Daoy (cell line): ENCODE measurements around the gene C10orf53. TPM values are rescaled to one million over a fixed set of nuclear protein-coding genes. Genes with fewer than 3 reads are reported as not detected.
"Not testable (repeated sequence)": the region's sequence is repeated elsewhere in the genome, so short reads cannot be mapped to it uniquely, and the experiment has no call there.

Experiments
- DNase-seq: peaks from one replicate; pipeline ENCODE4 v3.0.0-alpha.2; 2015; ENCODE audit warnings: low read depth
- total RNA-seq: library from RNA; depleted of rRNA; stranded (reverse); fragments of >200 nt; shearing (Covaris generic); gene quantifications from 2 replicates; pipeline ENCODE4 v1.2.3, GENCODE V29; 2014

The C10orf53 gene
- total RNA-seq, 1 experiment from 2014 or later: not detected

DNA sequence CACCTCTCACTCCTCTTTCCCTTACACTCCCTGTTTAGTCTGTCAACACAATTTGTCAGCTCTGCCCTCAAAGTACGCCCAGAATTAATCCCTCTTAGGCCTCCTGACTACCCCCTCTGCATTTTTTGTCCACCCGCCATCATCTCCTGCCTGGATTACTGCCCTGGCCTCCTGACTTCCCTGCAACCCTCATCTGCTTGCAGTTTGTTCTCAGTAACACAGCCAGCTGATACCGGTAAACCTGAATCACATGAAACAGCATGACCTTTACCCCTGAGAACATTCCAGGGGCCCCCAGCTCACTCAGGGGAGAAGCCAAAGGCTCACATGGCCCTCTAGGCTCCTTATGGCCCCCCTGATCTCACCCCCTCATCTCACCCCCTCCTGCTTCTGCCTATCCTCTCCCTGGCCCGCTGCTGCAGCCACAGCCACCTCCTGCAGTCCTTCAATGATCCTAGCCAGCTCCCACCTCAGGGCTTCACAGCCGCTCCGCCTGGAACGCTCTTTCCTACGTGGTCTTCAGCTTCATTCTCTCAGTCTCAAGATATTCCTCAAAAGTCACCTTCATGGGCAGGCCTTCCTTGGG, 8.9 kb downstream of the C10orf53 start:
- DNase-seq: no peak

DNA sequence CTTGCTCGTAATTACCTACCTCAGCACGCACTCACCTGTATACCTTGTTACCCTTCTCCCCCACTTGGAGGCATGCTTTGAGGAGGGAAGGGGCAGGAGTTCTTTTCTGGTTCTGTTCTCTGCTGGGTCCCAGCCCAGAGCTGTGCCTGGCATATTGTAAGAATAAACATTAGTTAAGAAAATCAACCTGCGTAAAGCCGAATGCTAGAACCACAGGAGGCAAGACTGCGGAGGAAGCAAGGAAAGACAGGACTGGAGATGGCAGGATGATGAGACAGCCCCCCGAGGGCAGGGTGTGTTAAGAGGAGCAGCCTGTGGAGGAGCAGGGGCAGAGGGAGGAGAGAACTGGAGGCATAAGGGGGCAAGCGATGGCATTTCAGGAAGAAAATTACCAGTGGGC, 9.5 kb downstream of the C10orf53 start:
- no peak for DNase-seq

DNA sequence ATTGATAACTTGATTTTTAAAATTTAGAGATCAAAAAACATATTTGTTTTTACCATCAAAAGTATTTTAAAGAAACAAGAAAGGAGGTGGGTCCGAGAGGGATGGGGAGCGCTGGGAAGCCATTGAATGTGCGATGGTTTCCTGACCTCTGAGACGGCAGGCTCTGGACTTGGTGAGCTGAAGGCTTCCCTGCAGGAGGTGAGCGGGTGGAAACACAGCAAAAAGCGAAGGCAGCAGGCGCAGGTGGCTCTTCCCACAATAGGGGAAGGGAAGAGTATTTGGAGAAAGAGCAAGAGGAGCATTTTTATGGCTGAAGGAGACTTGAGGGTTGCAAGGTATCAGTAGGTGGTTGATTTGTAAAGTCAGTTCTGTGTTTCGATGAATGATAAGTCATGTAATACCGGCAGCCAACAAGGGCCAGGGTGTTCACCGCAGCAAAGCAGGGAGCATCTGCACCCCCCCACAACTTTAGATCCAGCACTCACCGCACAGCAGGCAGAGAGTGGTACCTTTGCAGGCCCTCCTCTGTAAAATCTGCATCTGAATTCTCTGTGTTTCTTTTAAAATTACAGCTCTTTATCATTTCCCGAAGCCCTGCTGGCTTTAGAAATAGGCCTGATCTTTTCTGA, 10.5 kb downstream of the C10orf53 start:
- no peak for DNase-seq

DNA sequence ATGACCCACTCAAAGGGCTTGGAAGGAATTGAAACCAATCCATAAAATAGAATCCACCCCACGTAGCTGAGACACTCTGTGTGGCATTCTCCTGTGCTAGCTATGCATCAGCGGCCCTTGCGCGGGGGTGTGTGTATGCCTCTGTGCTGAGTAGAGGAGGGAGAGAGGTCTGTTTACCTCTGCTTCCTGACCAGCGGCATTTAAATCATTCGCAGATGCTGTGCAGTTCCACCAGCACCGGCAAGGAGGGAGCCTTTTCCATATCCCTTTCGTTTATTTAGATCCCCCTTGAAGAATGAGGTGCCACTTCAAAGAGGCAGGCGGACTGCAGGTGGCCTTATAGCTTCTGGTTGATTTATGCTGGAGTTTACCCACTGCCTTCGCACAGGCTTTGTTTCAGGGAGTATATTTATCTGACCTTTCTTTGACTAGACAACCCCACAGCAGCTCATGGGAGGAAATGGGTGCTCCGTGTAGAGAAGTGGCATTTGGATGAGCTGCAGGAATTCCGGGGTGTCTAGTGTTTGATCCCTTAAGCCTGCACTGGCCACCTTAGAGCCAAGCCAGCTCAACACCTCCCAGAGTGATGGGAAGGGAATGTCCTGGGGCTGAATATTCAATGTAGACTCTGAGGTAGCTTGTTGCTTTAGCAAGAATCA, 11.4 kb downstream of the C10orf53 start:
- no peak for DNase-seq

DNA sequence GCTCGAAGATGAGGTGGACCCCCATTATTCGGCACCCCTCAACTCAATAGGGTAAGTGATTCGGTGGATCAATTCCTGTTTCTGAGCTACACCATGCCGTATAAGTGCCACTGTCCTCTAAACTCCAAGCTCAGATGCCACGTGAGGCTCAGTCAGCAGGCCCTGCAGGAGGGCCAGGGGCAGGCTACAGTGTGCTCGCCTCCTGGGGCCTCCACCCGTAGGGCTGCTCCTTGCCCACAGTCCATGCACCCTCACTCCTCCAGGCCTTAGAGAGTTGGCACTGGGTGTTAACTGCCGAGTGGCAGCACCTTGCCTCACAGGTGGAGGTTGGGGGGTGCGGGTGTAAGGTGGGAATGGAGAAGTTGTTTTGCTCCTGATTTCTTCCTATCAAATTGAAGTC, 12.1 kb downstream of the C10orf53 start:
- no peak for DNase-seq

DNA sequence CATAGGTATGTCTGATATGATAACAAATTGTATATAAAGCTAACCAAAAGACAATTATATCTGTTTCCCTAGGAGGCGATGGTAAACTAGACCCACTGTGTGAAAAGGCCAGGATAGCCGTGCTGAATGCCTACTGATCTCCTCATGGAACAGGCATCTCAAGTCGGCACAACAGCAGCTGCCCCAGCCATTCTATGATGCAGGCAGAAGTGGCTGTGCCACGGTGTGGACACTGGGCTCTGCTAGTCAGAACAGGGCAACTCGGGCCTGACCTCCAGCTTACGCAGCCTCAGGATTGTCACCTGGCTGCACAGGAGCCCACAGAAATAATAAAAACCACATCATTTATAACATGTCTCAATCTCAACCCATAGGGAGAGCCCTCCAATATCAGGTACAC, 15.0 kb downstream of the C10orf53 start:
- DNase-seq: no peak

DNA sequence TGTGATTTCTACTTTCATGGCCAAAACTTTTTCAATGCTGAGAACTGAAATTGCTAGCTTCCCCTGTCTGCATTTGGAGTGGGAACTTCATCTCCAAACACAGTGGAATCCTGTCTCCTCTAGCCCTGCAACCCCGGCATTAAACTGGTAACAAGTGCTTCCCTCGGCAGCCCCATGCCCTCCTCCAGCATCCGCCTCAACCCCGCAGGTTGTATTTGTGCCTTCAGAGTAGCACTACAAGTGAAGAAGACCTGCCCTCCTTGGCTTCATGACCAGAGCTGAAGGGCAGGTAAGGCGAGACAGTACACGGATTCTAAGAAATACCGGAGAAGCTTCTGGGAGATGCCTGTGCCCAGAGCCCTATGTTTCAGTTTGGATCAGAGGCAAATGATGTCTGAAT, 16.9 kb downstream of the C10orf53 start:
- DNase-seq: no peak

DNA sequence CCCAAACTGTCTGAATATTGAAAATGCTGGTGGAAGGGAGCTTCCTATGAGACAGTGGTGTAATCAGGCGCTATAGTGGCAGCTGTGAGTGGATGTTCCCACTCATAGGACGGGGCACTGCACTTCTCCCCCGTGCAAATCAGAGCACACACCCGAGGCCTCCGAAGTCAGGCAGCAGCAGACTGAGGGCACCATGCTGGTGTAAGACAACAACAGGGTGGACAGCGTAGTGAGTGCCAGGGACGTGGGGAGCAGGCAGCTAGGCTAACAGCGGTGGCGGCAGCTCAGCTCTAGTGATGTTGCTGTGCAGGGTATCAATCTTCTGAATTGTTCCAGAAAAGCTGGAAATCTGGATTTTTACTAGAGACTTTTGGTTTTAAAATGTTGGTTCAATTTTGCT, 19.2 kb downstream of the C10orf53 start:
- no peak for DNase-seq

DNA sequence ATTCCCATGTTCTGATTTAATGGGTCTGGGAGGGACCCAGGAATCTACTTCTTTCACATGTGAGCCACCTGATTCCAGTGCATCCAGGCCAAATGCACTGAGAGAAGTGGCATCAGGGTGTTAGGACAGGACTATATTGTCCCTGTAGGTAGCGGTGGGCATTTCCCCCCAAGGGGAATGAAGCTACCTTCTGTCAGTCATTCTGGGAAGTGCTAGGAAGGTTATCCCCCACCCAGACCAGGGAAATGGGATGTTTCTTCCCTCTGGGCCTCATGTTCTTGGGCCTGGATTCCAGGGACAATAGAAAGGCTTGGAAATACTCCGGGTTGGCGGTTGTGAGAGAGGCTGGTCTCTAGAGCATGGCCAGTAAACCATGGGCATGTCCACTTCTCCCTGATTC, 20.8 kb downstream of the C10orf53 start:
- DNase-seq: no peak

DNA sequence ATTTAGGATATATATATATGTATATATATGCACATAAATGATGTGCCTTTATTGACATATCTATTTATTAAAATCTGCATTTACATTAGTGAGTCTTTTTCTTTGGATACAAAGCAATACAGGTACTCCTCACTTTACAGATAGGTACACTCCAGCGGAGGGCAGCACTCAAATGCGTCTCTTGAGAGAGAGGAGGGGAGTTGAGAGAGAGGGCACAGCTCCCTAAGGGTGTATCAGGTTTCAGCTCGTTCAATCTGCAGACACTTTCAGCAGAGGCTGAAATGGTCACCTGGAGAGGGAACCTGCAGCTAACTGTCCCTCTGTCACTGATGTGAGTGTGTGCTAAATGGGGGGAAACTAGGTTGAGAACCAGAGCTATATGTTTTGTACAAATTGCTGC, 21.5 kb downstream of the C10orf53 start:
- no peak for DNase-seq

DNA sequence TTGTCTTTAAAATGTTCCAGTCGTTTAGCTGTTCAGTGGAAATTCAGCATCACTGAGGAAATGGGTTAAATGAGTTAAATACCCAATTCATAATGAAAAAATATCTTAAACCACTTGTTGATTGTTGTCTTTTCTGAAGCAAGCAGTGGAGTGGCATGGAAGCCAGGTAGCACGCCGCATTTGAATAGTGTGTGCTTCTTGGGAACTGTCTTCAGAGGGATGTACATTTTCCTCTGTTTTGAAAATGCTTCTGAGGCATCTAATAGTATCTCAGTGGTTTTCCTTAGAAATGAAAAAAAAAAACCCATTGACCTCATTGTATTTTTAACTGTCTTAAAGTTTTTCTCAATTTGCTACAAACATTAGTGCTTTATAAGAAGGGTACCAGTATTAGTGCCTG, 28.1 kb downstream of the C10orf53 start:
- DNase-seq: no peak

DNA sequence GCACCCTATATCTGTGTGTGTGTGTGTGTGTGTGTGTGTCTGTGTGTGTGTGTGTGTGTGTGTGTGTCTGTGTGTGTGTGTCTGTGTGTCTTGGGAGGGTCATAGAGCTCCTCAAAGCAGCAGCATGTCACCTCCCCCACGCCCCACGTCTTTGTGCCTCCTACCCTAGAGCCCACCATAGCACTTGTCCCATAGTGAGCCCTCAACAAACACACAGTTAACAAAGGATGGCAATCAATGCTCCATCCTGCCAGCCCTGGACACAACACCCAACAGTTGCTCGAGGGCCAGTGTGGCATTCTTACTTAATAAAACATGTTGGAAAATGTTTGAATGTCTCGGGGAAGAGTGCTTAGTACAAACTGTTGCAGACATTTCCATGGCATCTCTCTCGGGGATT, 30.5 kb downstream of the C10orf53 start:
- no peak for DNase-seq

DNA sequence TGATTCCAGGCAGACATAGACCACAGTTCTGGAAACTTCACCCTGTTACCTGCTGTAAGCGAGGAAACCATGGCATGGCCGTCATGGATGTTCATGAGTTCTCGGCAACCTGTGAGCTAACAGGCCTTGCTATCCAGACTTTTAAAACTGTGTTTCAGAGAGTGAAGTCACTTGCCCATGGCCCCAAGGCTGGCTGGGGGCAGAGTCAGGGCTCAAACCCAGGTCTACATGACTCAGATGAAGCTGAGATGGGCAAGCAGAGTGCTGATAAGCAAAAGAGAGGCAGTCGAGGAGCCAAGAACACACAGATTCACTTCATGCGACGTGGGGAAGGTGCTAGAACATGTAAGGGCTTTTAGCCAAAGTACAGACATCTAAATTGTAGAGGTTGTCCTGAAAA, 31.5 kb downstream of the C10orf53 start:
- DNase-seq: no peak

DNA sequence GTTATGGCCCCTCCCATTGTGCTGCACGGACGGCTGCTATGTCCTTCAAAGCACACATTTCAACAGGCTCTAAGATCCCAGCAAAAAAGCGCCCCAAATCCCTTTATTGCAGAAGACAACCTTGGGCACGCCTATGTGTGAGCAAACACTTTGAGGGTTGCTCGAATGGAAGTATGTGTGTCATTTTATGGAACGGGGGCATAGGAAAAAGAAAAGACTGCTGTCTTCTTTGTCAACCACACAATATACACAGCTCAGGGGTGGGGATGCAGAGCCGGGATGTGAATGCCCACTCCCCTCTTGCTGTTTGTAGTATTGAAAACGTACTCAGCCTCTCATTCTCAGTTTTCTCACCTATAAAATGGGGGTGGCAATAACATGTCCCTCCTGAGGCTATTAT, 32.0 kb downstream of the C10orf53 start:
- DNase-seq: no peak

DNA sequence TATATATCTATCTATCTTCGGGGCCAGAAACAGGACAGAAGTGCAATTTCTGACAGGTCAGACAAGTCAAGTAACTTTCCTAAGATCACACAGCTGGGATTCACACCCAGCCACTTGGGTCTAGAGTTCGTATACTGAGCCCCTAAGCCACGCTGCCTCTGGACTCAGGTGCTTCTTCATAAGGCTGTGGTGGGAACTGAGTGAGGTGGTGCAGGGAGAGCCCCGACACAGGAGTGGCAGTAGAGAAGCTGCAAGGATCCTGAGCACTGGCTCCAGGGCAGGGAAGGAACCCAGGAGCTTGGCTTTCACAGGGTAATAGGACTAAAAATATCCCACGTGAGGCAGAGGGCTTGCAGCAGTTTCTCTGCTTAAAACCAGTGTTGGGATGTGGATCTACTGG, 33.8 kb downstream of the C10orf53 start:
- no peak for DNase-seq

DNA sequence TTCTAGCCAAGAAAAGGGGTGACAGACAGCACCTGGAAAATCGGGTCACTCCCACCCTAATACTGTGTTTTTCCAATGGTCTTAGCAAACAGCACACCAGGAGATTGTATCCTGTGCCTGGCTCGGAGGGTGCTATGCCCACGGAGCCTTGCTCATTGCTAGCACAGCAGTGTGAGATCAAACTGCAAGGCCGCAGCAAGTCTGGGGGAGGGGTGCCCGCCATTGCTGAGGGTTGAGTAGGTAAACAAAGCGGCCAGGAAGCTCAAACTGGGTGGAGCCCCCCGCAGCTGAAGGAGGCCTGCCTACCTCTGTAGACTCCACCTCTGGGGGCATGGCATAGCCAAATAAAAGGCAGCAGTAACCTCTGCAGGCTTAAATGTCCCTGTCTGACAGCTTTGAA, 35.7 kb downstream of the C10orf53 start:
- DNase-seq: not testable (repeated sequence)

DNA sequence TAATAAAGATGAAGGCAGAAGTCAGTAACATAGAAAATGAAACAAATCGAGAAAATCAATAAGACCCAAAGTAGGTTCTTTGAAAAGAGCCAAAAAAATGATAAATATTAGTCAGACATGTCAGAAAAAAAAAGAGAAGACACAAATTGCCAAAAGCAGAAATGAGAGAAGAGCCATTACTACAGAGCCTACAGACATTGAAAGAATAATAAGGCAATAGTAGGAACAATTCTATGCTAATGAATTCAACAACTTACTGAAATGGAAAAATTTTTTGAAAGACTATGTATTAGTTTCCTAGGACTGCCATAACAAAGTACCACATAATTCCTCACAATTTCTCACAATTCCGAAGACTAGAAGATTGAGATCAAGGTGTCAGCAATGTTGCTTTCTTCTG, 47.1 kb downstream of the C10orf53 start:
- no peak for DNase-seq

DNA sequence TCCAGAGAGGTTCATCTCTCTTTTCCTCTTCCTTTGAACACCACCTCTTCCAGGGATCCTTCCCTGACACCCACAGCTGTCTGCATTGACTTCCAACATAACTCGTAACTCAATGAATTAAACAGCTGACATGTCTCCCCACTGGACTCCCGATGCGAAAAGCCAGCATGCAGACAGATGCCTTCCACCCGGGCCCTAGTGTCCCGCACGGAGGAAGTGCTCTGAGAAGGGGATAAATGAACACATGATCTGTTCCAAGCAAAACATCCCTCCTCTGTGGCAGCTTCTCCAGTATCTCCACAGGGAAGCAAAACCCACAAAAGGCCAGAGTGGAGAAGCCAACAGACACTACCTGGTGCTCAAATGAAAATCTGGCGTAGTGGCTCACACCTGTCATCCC, 54.4 kb downstream of the C10orf53 start:
- DNase-seq: no peak

DNA sequence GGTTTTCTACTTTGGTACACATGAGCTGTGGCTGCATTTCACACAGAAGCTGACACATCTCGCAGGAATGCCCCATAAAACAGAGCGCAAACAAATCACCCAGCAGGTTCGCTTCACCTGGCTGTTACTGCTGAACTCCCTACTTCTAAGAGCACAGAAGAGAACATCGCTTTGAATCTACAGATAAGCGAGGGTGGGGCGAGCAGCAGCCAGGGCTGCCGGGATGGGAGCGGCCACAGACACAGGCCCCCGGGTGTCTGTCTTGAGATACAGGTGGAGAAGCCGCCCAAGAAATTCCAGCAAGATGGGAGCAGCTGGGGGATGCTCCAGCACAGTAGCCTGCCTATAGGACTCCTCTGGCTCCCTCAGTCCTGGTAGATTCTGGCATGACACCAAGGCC, 55.2 kb downstream of the C10orf53 start:
- no peak for DNase-seq

DNA sequence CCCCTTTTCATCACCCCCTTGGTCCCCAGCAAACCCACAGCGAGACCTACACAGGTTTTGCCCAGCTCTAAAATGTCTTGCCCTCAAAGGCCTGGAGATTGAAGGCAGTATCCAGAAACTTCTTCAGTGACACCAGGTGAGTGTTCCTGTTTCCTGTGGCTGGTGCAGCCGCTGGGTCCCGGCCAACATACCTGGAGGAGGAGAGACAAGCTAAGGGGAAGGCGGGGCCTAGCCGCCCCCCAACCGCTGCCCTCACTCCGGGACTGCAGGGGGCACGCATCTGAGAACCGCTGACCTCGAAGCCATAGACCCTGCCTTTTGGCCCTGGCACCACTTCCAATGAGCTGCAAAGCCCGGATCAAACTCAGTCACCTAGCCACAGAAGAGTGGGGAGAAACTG, 55.7 kb downstream of the C10orf53 start:
- no peak for DNase-seq

DNA sequence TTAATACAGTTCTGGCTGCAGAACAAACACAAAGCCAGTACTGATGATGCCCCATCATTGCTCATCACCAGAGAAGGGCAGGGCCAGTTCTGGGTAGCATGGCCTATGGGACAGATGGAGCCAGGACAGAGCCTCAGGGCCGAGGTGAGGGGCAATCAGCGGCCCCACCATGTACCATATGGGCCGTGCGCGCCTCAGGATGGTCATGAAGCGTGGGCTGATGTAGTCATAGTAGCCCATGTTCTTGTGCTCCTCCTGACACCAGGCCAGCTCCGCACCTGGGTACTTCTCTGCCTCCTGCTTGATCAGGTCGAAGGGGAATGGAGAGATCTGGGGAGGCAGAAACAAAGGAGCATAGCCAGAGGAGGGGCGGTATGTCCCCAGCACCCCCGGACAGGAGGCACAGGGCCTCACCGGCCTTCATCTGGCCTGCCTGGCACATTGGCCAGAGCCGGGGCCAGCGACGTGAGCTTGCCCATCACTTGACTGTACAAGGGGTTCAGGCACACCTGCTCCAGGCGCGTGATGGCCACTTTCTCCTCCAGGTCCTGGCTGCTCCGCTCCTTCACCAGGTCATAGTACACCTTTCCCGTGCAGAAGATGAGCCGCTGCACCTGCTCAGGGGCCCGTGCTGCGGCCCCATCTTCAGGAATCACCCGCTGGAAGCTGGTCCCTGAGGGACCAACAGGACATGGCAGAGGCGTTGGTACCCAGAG, 56.6 kb downstream of the C10orf53 start:
- DNase-seq: no peak

DNA sequence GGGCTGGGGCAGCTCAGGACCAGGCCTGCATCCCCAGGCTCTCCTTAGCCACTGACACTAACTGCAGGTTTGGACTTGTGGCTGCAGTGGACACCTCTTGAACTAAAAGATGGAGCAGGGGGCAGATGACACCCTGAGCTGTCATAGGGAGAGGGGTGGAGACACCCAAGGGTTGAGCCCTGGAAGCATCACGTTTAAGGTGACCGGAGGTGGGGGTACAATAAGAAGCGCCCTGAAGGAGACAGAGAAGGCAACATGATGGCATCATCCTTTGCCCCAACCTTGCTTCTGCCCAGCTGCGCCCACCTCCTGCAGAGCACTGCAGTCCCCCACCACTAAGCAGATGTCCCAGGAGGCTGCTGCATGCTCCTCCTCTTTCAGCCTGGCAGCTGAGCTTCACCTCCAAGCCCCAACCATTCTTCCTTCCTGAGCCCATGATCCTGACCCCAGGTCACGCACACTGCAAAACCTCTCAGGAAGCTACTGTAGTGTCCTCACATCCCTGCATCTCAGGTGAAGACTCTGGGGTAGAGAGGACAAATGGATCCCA, 57.2 kb downstream of the C10orf53 start:
- DNase-seq: no peak
